Thymus (tissue), 11 donors: Measurements from ENCODE around the gene PLK5. TPM values are rescaled to one million over a fixed set of nuclear protein-coding genes. Genes with fewer than 3 reads are reported as not detected.

Experiments
- DNase-seq, 9 donors: peaks; one replicate each; pipeline ENCODE4 v3.0.0-alpha.2; 2013; ENCODE audit warnings: low spot score in 9 of 9, low read depth in 6 of 9, missing footprints in 1 of 9
- H3K27ac ChIP-seq, 2 donors: one replicate each; pipeline ENCODE4 v1.5.1; 2013; ENCODE audit warnings: control low read depth in 1 of 2, low read depth in 1 of 2, low read length in 1 of 2, mild to moderate bottlenecking in 1 of 2, moderate library complexity in 1 of 2
- H3K27me3 ChIP-seq, 2 donors: one replicate each; pipeline ENCODE4 v1.5.1; 2013; ENCODE audit warnings: low read length in 1 of 2; ENCODE audit not compliant: control insufficient read depth in 2 of 2, insufficient read depth in 1 of 2
- H3K36me3 ChIP-seq, 2 donors: one replicate each; pipeline ENCODE4 v1.5.1; 2013; ENCODE audit warnings: low read length in 1 of 2, mild to moderate bottlenecking in 1 of 2, moderate library complexity in 1 of 2; ENCODE audit not compliant: control insufficient read depth in 2 of 2, insufficient read depth in 2 of 2
- H3K4me1 ChIP-seq, 2 donors: one replicate each; pipeline ENCODE4 v1.5.1; 2013; ENCODE audit warnings: low read length in 2 of 2; ENCODE audit not compliant: control insufficient read depth in 2 of 2, insufficient read depth in 2 of 2
- H3K4me3 ChIP-seq, 2 donors: one replicate each; pipeline ENCODE4 v1.5.1; 2013; ENCODE audit warnings: low read length in 2 of 2, control low read depth in 1 of 2, mild to moderate bottlenecking in 1 of 2
- H3K9me3 ChIP-seq, 2 donors: one replicate each; pipeline ENCODE4 v1.5.1; 2013; ENCODE audit warnings: low read length in 1 of 2, mild to moderate bottlenecking in 1 of 2; ENCODE audit not compliant: control insufficient read depth in 2 of 2, insufficient read depth in 1 of 2
- WGBS: extraction: QIAGEN DNeasy Blood & Tissue Kit; methylation state at CpG from one replicate; pipeline ENCODE4 v1.1.7; 2013; 5-methylcytosine and 5-hydroxymethylcytosine counted together
- polyA plus RNA-seq: library from polyadenylated mRNA; stranded (reverse); fragments of 200-250 nt; gene quantifications from one replicate; pipeline ENCODE4 v1.2.3, GENCODE V29; 2013
- total RNA-seq: library from RNA; stranded (reverse); fragments of 120-200 nt; gene quantifications from one replicate; pipeline ENCODE4 v1.2.4, GENCODE V29; 2013
- donor health status: healthy.

The PLK5 gene
- total and polyA plus RNA-seq, 2 donors = 0.09 to 0.25 TPM

DNA sequence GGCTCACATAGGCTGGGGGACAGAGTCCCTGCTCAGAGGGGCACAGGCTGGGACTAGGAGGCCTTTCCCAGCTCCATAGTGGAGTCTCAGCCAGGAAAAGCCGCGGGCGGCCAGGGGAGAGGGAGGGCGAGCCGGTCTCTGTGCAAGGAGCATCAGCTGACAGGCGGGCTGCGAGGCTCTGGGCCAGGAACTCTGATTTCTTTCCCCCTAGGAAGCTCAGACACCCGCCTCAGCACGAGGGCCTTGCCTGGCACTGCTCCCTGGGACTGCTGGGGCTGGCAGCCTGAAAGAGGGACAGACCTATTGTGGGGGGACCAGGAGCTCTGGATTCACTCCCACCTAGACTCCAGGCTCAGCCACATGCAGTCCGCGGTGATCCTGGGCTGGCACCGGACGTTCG, 2.2 kb upstream of the PLK5 start:
- no peaks in the 10 kb centered on the region for H3K4me1 ChIP-seq
- H3K4me3 ChIP-seq = no peak overlapping the region
- DNase-seq = no peak
- no peak overlapping the region for H3K27ac ChIP-seq
- no peaks in the 10 kb centered on the region for H3K36me3 ChIP-seq
- 75% methylated on average over 14 of the region's 14 CpGs for WGBS
- peaks cover 0 to 4% of the 10 kb centered on the region in 2 donors for H3K9me3 ChIP-seq
- H3K27me3 ChIP-seq = peaks cover 36 to 66% of the 10 kb centered on the region in 2 donors

- Histone ChIP-seq H3K4me3 (no peak overlapping the region), H3K27me3 (peaks cover 36 to 68% of the 10 kb centered on the region in 2 donors), H3K4me1 (no peaks in the 10 kb centered on the region), H3K36me3 (no peaks in the 10 kb centered on the region), H3K27ac (no peak overlapping the region), H3K9me3 (peaks cover 0 to 4% of the 10 kb centered on the region in 2 donors)
- DNase-seq = no peak
- 84% methylated on average over 10 of the region's 10 CpGs for WGBS
These were observed 1.8 kb upstream of the PLK5 start for GRCh38 chr19:1522061-1522460.

- Histone ChIP-seq H3K36me3 (no peaks in the 10 kb centered on the region), H3K4me3 (no peak overlapping the region), H3K27ac (no peak overlapping the region), H3K27me3 (peaks cover 36 to 68% of the 10 kb centered on the region in 2 donors), H3K9me3 (peaks cover 0 to 4% of the 10 kb centered on the region in 2 donors), H3K4me1 (no peaks in the 10 kb centered on the region)
- 75% methylated on average over 18 of the region's 18 CpGs for WGBS
- no peak for DNase-seq
These were observed 1.0 kb upstream of the PLK5 start for GRCh38 chr19:1522838-1523237.

GRCh38 chr19:1524287-1524971, 552 bp downstream of the PLK5 start:
- no peak for DNase-seq
- Histone ChIP-seq H3K27ac (no peak overlapping the region), H3K4me3 (no peak overlapping the region), H3K4me1 (no peaks in the 10 kb centered on the region), H3K27me3 (peaks cover 36 to 62% of the 10 kb centered on the region in 2 donors), H3K9me3 (peaks cover 0 to 4% of the 10 kb centered on the region in 2 donors), H3K36me3 (no peaks in the 10 kb centered on the region)
- 20% methylated on average over 49 of the region's 49 CpGs for WGBS

GRCh38 chr19:1524972-1525325, 1.1 kb downstream of the PLK5 start:
- DNase-seq = no peak
- Histone ChIP-seq H3K4me1 (no peaks in the 10 kb centered on the region), H3K27ac (no peak overlapping the region), H3K4me3 (no peak overlapping the region), H3K27me3 (peaks cover 36 to 64% of the 10 kb centered on the region in 2 donors), H3K9me3 (peaks cover 0 to 4% of the 10 kb centered on the region in 2 donors), H3K36me3 (no peaks in the 10 kb centered on the region)
- WGBS = 74% methylated on average over 17 of the region's 17 CpGs

GRCh38 chr19:1525343-1525742, 1.5 kb downstream of the PLK5 start:
- no peak overlapping the region for H3K27ac ChIP-seq
- H3K27me3 ChIP-seq = peaks cover 36 to 60% of the 10 kb centered on the region in 2 donors
- peaks cover 0 to 4% of the 10 kb centered on the region in 2 donors for H3K9me3 ChIP-seq
- H3K36me3 ChIP-seq = no peaks in the 10 kb centered on the region
- 66% methylated on average over 31 of the region's 31 CpGs for WGBS
- H3K4me3 ChIP-seq = no peak overlapping the region
- H3K4me1 ChIP-seq = no peaks in the 10 kb centered on the region
- no peak for DNase-seq

DNA sequence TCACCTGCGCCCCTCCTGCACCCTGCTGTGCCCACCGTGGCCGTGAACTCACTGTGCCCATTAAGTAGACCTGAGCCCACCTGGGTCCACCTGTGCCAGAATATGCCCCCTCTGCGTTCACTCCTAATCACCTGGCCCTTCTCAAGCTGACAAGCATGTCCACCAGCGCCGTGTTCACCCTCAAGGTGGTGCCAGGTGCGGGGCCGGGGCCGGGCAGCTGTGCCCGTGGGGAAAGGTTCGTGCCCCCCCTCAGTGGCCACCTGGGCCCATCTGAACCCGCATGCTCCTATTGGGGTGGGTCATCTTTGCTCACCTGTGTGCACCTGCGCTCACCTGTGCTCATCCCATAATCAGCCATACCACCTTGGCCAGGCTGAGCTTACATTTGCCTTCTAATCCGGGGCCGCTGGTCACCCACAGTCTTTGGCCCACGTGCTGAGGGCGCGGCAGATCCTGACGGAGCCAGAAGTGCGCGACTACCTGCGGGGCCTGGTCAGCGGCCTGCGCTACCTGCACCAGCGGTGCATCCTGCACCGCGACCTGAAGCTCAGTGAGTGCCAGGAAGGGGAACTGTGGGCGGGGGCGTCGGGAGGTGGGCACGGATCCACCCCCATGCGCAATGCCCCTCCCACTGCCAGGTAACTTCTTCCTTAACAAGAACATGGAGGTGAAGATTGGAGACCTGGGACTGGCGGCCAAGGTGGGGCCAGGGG, 2.3 kb downstream of the PLK5 start:
- no peak overlapping the region for H3K27ac ChIP-seq
- H3K36me3 ChIP-seq = no peaks in the 10 kb centered on the region
- peaks cover 36 to 59% of the 10 kb centered on the region in 2 donors for H3K27me3 ChIP-seq
- WGBS = 84% methylated on average over 33 of the region's 33 CpGs
- H3K9me3 ChIP-seq = peaks cover 0 to 4% of the 10 kb centered on the region in 2 donors
- DNase-seq = no peak
- no peak overlapping the region for H3K4me3 ChIP-seq
- no peaks in the 10 kb centered on the region for H3K4me1 ChIP-seq

DNA sequence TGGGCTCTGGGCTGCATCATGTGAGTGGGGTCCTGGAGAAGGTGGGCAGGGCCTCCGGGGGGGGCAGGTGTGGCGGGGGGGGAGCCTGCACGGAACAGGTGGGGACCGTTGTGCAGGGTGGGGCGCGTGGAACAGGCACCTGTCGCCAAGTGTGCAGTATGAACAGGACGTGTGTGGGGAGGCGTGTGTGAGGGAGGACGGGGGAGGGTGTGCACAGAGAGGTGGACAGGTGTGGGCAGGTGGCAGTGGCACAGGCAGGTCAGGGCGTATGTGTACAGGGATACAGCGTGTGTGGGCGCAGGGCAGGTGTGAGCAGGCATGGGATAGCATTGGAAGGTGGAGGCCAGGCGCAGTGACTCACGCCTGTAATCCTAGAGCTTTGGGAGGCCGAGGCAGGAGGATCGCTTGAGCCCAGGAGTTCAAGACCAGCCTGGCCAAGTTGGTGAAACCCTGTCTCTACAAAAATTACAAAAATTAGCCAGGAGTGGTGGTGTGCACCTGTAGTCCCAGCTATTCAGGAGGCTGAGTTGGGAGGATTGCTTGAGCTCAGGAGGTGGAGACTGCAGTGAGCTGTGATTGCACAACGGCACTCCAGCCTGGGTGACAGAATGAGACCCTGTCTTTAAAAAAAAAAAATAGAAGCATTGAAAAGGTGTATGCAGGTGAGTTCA, 3.2 kb downstream of the PLK5 start:
- Histone ChIP-seq H3K4me3 (no peak overlapping the region), H3K9me3 (peaks cover 0 to 4% of the 10 kb centered on the region in 2 donors), H3K27ac (no peak overlapping the region), H3K36me3 (no peaks in the 10 kb centered on the region), H3K4me1 (no peaks in the 10 kb centered on the region), H3K27me3 (peaks cover 31 to 53% of the 10 kb centered on the region in 2 donors)
- no peak for DNase-seq
- 84% methylated on average over 18 of the region's 18 CpGs for WGBS
